Femur (tissue), 1 donor: ENCODE data around the gene GABRA4.

Experiments used
- DNase-seq: peaks from one replicate; pipeline ENCODE4 v3.0.0-alpha.2; 2017

The GABRA4 gene

GRCh38 chr4:46924789-46925529 is 68.4 kb downstream of the GABRA4 start:
- no peak for DNase-seq

- DNase-seq, result no peak
Measured at GRCh38 chr4:46922205-46922604, 71.2 kb downstream of the GABRA4 start.

- DNase-seq, result no peak
Measured at GRCh38 chr4:46909078-46909477, 84.3 kb downstream of the GABRA4 start, which contains the start of gene COX7B2. Gene COX7B2, minus strand, starts transcription at chr4:46909245. Its CDS starts 174,053 bp downstream, at chr4:46735192.

GRCh38 chr4:46908148-46908547 is 85.2 kb downstream of the GABRA4 start:
- no peak for DNase-seq

GRCh38 chr4:46900082-46900481 is 93.3 kb downstream of the GABRA4 start:
- DNase-seq, result no peak

GRCh38 chr4:46894826-46895225 is 98.6 kb downstream of the GABRA4 start:
- no peak for DNase-seq

DNA sequence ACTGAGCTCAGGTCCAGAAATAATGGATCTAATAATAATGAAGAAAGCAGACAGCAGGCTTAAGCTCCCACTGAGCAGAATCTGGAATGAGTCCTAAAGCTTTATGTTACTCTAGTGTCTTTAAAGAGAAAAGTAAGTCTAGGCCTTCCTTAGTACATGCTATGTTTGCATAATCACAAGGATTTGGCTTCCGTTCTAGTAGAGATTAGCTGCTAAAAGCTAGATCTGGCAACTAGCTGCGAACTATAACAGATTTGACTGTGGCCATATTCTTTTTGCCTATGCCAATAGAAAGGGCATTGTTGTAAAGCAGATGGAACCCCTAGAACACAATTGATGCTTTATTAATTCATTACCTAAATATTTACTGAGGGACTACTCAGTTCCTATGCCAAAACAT is 103.3 kb downstream of the GABRA4 start:
- DNase-seq, result no peak

GRCh38 chr4:46889410-46889809 is 104.0 kb downstream of the GABRA4 start:
- no peak for DNase-seq

GRCh38 chr4:46886711-46887110 is 106.7 kb downstream of the GABRA4 start:
- DNase-seq, result no peak

- no peak for DNase-seq
Measured at GRCh38 chr4:46878641-46879040, 114.7 kb downstream of the GABRA4 start.

- no peak for DNase-seq
Measured at GRCh38 chr4:46874811-46875210, 118.6 kb downstream of the GABRA4 start.

- no peak for DNase-seq
Measured at GRCh38 chr4:46870411-46870810, 123.0 kb downstream of the GABRA4 start.
